HepG2 (cell line): ENCODE measurements around the gene SHC1. TPM values are rescaled to one million over a fixed set of nuclear protein-coding genes. Genes with fewer than 3 reads are reported as not detected.
A peak's percentile ranks its signal among the peaks of the same experiment; 100 is the strongest.

Source experiments
- ADNP ChIP-seq: sonication (generic); formaldehyde crosslinking; IDR thresholded peaks from 2 replicates; pipeline ENCODE4 v1.4.0; 2020; ENCODE audit warnings: missing genetic modification reagents
- ATF2 ChIP-seq: sonication (generic); formaldehyde crosslinking; IDR thresholded peaks from 2 replicates; pipeline ENCODE4 v1.4.0; 2020; ENCODE audit warnings: missing genetic modification reagents
- CREBL2 ChIP-seq: sonication (generic); formaldehyde crosslinking; IDR thresholded peaks from 2 replicates; pipeline ENCODE4 v1.8.1; 2023; ENCODE audit warnings: missing genetic modification reagents, mild to moderate bottlenecking, borderline replicate concordance
- DBP ChIP-seq: sonication (generic); formaldehyde crosslinking; IDR thresholded peaks from 2 replicates; pipeline ENCODE4 v1.4.0; 2020; ENCODE audit warnings: missing genetic modification reagents; ENCODE audit errors: not compliant biosample characterization
- DR1 ChIP-seq: sonication (generic); formaldehyde crosslinking; IDR thresholded peaks from 2 replicates; pipeline ENCODE4 v1.8.0; 2021; ENCODE audit warnings: mild to moderate bottlenecking, missing genetic modification reagents, inconsistent platforms
- GLI4 ChIP-seq: sonication (generic); formaldehyde crosslinking; IDR thresholded peaks from 2 replicates; pipeline ENCODE4 v1.5.1; 2020; ENCODE audit warnings: missing genetic modification reagents, mild to moderate bottlenecking, moderate library complexity, borderline replicate concordance
- HNRNPH1 ChIP-seq: fragments of 200-400 bp; formaldehyde crosslinking; optimal IDR thresholded peaks from 2 replicates; pipeline ENCODE3; 2017; ENCODE audit warnings: mild to moderate bottlenecking, low read depth, low read length
- MBNL3 ChIP-seq: fragments of 250-450 bp; sonication (Bioruptor Pico); conservative IDR thresholded peaks from 2 replicates; pipeline ENCODE4 v1.8.0; 2022; ENCODE audit warnings: mild to moderate bottlenecking, inconsistent platforms
- NPAS2 ChIP-seq: sonication (generic); formaldehyde crosslinking; IDR thresholded peaks from 2 replicates; pipeline ENCODE4 v1.8.0; 2022; ENCODE audit warnings: mild to moderate bottlenecking, missing genetic modification reagents, borderline replicate concordance
- NR0B2 ChIP-seq: sonication (generic); formaldehyde crosslinking; IDR thresholded peaks from 2 replicates; pipeline ENCODE4 v1.4.0; 2020; ENCODE audit warnings: mild to moderate bottlenecking, missing genetic modification reagents
- NR1H2 ChIP-seq: sonication (generic); formaldehyde crosslinking; IDR thresholded peaks from 2 replicates; pipeline ENCODE4 v1.8.1; 2022; ENCODE audit warnings: low read depth, missing genetic modification reagents, borderline replicate concordance
- PITX1 ChIP-seq: sonication (generic); formaldehyde crosslinking; IDR thresholded peaks from 2 replicates; pipeline ENCODE4 v1.5.1; 2020; ENCODE audit warnings: mild to moderate bottlenecking, missing genetic modification reagents
- RAD21 ChIP-seq: fragments of 450-650 bp; formaldehyde crosslinking; IDR thresholded peaks from 2 replicates; pipeline ENCODE4 v1.5.0; 2020; ENCODE audit warnings: mild to moderate bottlenecking
- SAFB2 ChIP-seq: sonication (generic); formaldehyde crosslinking; IDR thresholded peaks from 2 replicates; pipeline ENCODE4 v1.5.1; 2020; ENCODE audit warnings: missing genetic modification reagents, low read depth, mild to moderate bottlenecking, borderline replicate concordance
- ZBTB44 ChIP-seq: sonication (generic); formaldehyde crosslinking; IDR thresholded peaks from 2 replicates; pipeline ENCODE4 v1.4.0; 2020; ENCODE audit warnings: missing genetic modification reagents
- ZNF17 ChIP-seq: sonication (generic); formaldehyde crosslinking; IDR thresholded peaks from 2 replicates; pipeline ENCODE4 v1.5.0; 2020; ENCODE audit warnings: mild to moderate bottlenecking, missing genetic modification reagents
- ZNF260 ChIP-seq: sonication (generic); formaldehyde crosslinking; IDR thresholded peaks from 2 replicates; pipeline ENCODE4 v1.4.0; 2020; ENCODE audit warnings: missing genetic modification reagents, low read depth, mild to moderate bottlenecking, borderline replicate concordance
- ZNF263 ChIP-seq: sonication (generic); formaldehyde crosslinking; IDR thresholded peaks from 2 replicates; pipeline ENCODE4 v1.4.0; 2020; ENCODE audit warnings: missing genetic modification reagents
- ZNF609 ChIP-seq: sonication (generic); formaldehyde crosslinking; IDR thresholded peaks from 2 replicates; pipeline ENCODE4 v1.4.0; 2020; ENCODE audit warnings: mild to moderate bottlenecking, missing genetic modification reagents, borderline replicate concordance
- polyA plus RNA-seq, 8 experiments: library from polyadenylated mRNA; depleted of rRNA in 3 of 8; stranded (reverse) in 7 of 8; unstranded in 1 of 8; fragments of >200 nt; fragmentation: Illumina TruSeq in 4 of 8; extraction: Trizol in 4 of 8; gene quantifications; 2 replicates each; pipeline versions ENCODE4 v1.2.1 to v1.2.3, GENCODE V29; 2011 to 2016; ENCODE audit warnings: low read depth in 4 of 8, missing spikeins in 1 of 8, mixed read lengths in 1 of 8; ENCODE audit not compliant: insufficient read depth in 1 of 8
- total RNA-seq, 5 experiments: library from RNA; depleted of rRNA; stranded (reverse); fragments of >200 nt; fragmentation: Illumina TruSeq; extraction: Trizol; gene quantifications; 2 replicates each; pipeline ENCODE4 v1.2.3, GENCODE V29; 2016; ENCODE audit warnings: low read depth in 1 of 5

The SHC1 gene
- total and polyA plus RNA-seq, 2 of the 13 experiments (the other 11 are each of a cell fraction or from before 2014, with no cell fraction given) = 52.0 to 137 TPM

- TF ChIP-seq MBNL3 (CRISPR knock-in tag) (no peak), PITX1 (0 out of 2 replicates have a peak, but pooled peaks have one; percentile 15), GLI4 (no peak; the same call in 1 of the 2 replicates), ZNF260 (CRISPR knock-in tag) (no peak), DR1 (no peak), ZNF609 (CRISPR knock-in tag) (no peak), ZNF17 (CRISPR knock-in tag) (no peak), HNRNPH1 (no peak), ATF2 (CRISPR knock-in tag) (no peak), NR1H2 (CRISPR knock-in tag) (no peak), NR0B2 (CRISPR knock-in tag) (no peak), ADNP (no peak), NPAS2 (CRISPR knock-in tag) (no peak), ZBTB44 (CRISPR knock-in tag) (no peak), CREBL2 (no peak), RAD21 (CRISPR knock-in tag) (0 out of 2 replicates have a peak, but pooled peaks have one; percentile 13), SAFB2 (no peak), ZNF263 (CRISPR knock-in tag) (no peak), DBP (no peak)
These were observed 14.6 kb downstream of the SHC1 start, which contains the start of gene PBXIP1 (continued) for GRCh38 chr1:154955718-154956543.
